MM.1S (cell line): ENCODE data around the gene CSNK1E.

Experiments
- EZH2 ChIP-seq: fragments of 300-600 bp; sonication (generic); optimal IDR thresholded peaks from 2 replicates; pipeline ENCODE3; 2017; ENCODE audit warnings: low read depth, mild to moderate bottlenecking, antibody characterized with exemption, low read length, mixed read lengths
- EZH2phosphoT487 ChIP-seq: fragments of 300-600 bp; sonication (generic); IDR thresholded peaks from 2 replicates; pipeline ENCODE4 v1.6.1; 2018; ENCODE audit warnings: antibody characterized with exemption, low read length
- TF ChIP-seq, protein P1 (sequence below): fragments of 300-600 bp; sonication (generic); IDR thresholded peaks from 2 replicates; pipeline ENCODE4 v1.5.1; 2016; ENCODE audit warnings: antibody characterized with exemption, low read length, mixed read lengths

DNA sequence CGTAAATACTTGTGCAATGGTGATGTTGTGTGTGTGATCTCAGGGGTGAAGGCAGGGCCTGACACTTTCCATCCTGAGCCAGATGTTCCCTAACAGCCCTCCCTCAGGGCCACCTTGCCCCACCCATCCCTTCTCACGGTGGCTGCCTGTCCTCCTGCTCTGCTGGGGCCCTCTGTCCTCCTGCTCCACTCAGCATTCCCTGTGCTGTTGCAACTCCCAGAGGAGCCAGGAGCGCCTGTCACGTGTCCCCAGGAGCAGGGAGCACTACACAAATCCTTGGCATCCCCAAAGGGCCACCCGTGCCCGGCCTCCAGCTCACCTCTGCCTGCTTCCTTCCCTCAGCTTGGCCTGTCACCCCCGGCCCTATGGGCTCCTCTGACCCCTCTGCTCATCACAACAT, 10.2 kb upstream of the CSNK1E start:
- TF ChIP-seq EZH2 (no peak), EZH2phosphoT487 (no peak)
- TF ChIP-seq, protein P1, sequence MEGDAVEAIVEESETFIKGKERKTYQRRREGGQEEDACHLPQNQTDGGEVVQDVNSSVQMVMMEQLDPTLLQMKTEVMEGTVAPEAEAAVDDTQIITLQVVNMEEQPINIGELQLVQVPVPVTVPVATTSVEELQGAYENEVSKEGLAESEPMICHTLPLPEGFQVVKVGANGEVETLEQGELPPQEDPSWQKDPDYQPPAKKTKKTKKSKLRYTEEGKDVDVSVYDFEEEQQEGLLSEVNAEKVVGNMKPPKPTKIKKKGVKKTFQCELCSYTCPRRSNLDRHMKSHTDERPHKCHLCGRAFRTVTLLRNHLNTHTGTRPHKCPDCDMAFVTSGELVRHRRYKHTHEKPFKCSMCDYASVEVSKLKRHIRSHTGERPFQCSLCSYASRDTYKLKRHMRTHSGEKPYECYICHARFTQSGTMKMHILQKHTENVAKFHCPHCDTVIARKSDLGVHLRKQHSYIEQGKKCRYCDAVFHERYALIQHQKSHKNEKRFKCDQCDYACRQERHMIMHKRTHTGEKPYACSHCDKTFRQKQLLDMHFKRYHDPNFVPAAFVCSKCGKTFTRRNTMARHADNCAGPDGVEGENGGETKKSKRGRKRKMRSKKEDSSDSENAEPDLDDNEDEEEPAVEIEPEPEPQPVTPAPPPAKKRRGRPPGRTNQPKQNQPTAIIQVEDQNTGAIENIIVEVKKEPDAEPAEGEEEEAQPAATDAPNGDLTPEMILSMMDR, result no peak
